Right lobe of liver (tissue), 6 donors: ENCODE data around the gene CLIC6. TPM values are rescaled to one million over a fixed set of nuclear protein-coding genes. Genes with fewer than 3 reads are reported as not detected.

ENCODE experiments used
- ATAC-seq, 4 donors: fragments of 200-7000 bp; cut with Tn5 transposase; one replicate each; pipeline ENCODE4 v1.9.1; 2020; ENCODE audit warnings: mild to moderate bottlenecking in 4 of 4, moderate library complexity in 4 of 4
- DNase-seq, 3 donors: peaks; one replicate each; pipeline ENCODE4 v3.0.0-alpha.2; 2020
- H3K27ac ChIP-seq, 3 donors: fragments of 200-600 bp; one replicate each; pipeline ENCODE4 v1.8.0; 2022
- H3K27me3 ChIP-seq, 2 donors: fragments of 200-600 bp; one replicate each; pipeline ENCODE4 v1.8.0; 2022
- H3K36me3 ChIP-seq, 4 donors: fragments of 200-600 bp; sonication (generic) in 1 of 4; one replicate each; pipeline versions ENCODE4 v1.5.1 to v1.8.0; 2017 to 2022; ENCODE audit warnings: control low read depth in 1 of 4
- H3K4me1 ChIP-seq, 4 donors: fragments of 200-600 bp; sonication (generic) in 1 of 4; one replicate each; pipeline versions ENCODE4 v1.5.1 to v1.8.0; 2017 to 2022; ENCODE audit warnings: control low read depth in 1 of 4
- H3K4me3 ChIP-seq, 3 donors: fragments of 200-600 bp; one replicate each; pipeline ENCODE4 v1.8.0; 2022
- H3K9me3 ChIP-seq, 4 donors: fragments of 200-600 bp; sonication (generic) in 1 of 4; one replicate each; pipeline versions ENCODE4 v1.5.1 to v1.8.0; 2017 to 2022; ENCODE audit warnings: control low read depth in 1 of 4
- POLR2A ChIP-seq: fragments of 450-650 bp; IDR thresholded peaks from one replicate; pipeline ENCODE4 v1.6.1; 2017; ENCODE audit warnings: antibody characterized with exemption, mild to moderate bottlenecking
- WGBS: methylation state at CpG from one replicate; pipeline ENCODE4 v1.1.6; 2018; ENCODE audit warnings: low coverage, low lambda C conversion rate; ENCODE audit not compliant: insufficient coverage; ENCODE audit errors: missing lambda C conversion rate; 5-methylcytosine and 5-hydroxymethylcytosine counted together
- intact Hi-C, 2 donors: fragments of 100-400 bp; cut with DNase I; formaldehyde crosslinking; loops; one replicate each; pipeline versions ENCODE4 v1.11.2 to v1.14.1; 2022
- total RNA-seq, 6 experiments: library from RNA; depleted of rRNA in 2 of 6; stranded (reverse); fragments of >200 nt in 2 of 6; fragmentation: NEBNext Ultra II Directional in 3 of 6; extraction: Animal tissue kit (Norgen Biotek cat#: 25700) in 3 of 6; gene quantifications; one replicate each; pipeline versions ENCODE4 v1.1.0 to v1.2.4, GENCODE V29; 2016 to 2023
- TF ChIP-seq, protein P1 (sequence below), 4 donors: fragments of 200-600 bp in 3 of 4; fragments of 450-650 bp in 1 of 4; IDR thresholded peaks; one replicate each; pipeline versions ENCODE4 v1.5.1 to v1.8.0; 2016 to 2022; ENCODE audit warnings: antibody characterized with exemption in 4 of 4, mild to moderate bottlenecking in 2 of 4
- donor health status: DM: no; HTN: yes; CAD: no.
- donor health status: DM: no; HTN: no; CAD: no.
- donor health status: DM: no; HTN: no; CAD: no.
- donor health status: DM: no; HTN: yes; CAD: no.
- donor health status: DM: no; HTN: yes; CAD: no.

Gene CLIC6
- total RNA-seq, 6 experiments from 2014 or later: 0.25 to 0.63 (median 0.43) TPM

DNA sequence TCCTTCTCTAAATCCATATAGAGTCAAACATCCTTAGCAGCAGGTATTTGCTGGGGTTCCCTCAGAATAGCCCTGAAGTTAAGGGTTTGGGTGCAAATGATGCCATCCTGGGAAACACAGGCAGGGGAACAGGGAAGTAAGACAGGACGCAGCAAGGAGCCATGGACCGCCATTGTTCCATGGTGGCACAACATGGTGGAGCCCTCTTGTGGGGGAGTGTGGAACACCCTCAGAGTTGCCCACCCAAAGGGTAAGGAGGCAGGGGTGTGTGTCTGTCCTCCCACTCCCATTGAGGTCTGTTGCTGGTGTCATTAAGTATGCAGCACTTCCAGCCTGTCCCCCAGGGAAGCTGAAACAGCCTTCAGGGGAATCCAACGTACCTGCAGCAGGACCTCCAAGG, 33.5 kb upstream of the CLIC6 start:
- DNase-seq (no peak), ATAC-seq (peak in 2 of 4 donors; percentile 22 to 34)
- H3K9me3 ChIP-seq: no peaks in the 10 kb centered on the region
- 61% methylated on average over 3 of the region's 3 CpGs for WGBS
- intact Hi-C loops: no loop called here
- H3K36me3 ChIP-seq: no peaks in the 10 kb centered on the region
- H3K4me1 ChIP-seq: no peaks in the 10 kb centered on the region
- no peak overlapping the region for H3K27ac ChIP-seq
- no peak overlapping the region for H3K4me3 ChIP-seq
- H3K27me3 ChIP-seq: no peaks in the 10 kb centered on the region
- TF ChIP-seq, protein P1, sequence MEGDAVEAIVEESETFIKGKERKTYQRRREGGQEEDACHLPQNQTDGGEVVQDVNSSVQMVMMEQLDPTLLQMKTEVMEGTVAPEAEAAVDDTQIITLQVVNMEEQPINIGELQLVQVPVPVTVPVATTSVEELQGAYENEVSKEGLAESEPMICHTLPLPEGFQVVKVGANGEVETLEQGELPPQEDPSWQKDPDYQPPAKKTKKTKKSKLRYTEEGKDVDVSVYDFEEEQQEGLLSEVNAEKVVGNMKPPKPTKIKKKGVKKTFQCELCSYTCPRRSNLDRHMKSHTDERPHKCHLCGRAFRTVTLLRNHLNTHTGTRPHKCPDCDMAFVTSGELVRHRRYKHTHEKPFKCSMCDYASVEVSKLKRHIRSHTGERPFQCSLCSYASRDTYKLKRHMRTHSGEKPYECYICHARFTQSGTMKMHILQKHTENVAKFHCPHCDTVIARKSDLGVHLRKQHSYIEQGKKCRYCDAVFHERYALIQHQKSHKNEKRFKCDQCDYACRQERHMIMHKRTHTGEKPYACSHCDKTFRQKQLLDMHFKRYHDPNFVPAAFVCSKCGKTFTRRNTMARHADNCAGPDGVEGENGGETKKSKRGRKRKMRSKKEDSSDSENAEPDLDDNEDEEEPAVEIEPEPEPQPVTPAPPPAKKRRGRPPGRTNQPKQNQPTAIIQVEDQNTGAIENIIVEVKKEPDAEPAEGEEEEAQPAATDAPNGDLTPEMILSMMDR (IDR thresholded peaks at IDR 0.05): peak in 1 of 4 donors; percentile 20
- no peak for TF ChIP-seq POLR2A

DNA sequence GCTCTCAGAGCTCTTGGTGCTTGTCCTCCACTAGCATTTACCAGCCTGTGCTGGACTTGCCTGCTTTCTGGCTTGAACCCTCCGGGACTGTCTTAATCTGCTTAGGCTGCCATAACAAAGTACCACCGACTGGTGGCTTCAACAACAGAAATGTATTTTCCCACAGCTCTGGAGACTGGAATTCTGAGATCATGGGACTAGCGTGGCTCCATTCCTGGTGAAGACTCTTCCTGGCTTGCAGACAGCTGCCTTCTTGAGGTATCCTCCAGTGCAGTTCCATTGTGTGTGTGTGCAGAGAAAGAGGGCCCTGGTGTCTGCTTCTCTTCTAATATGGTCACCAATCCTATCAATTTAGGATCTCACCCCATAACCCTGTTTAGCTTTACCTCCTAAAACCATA, 31.8 kb upstream of the CLIC6 start:
- WGBS: 86% methylated on average over 1 of the region's 3 CpGs
- Histone ChIP-seq H3K4me1 (no peaks in the 10 kb centered on the region), H3K9me3 (no peaks in the 10 kb centered on the region), H3K27ac (no peak overlapping the region), H3K27me3 (no peaks in the 10 kb centered on the region), H3K4me3 (no peak overlapping the region), H3K36me3 (no peaks in the 10 kb centered on the region)
- intact Hi-C loops: no loop called here
- DNase-seq (no peak), ATAC-seq (no peak)
- TF ChIP-seq, protein P1 (IDR thresholded peaks at IDR 0.05): no peak
- no peak for TF ChIP-seq POLR2A

DNA sequence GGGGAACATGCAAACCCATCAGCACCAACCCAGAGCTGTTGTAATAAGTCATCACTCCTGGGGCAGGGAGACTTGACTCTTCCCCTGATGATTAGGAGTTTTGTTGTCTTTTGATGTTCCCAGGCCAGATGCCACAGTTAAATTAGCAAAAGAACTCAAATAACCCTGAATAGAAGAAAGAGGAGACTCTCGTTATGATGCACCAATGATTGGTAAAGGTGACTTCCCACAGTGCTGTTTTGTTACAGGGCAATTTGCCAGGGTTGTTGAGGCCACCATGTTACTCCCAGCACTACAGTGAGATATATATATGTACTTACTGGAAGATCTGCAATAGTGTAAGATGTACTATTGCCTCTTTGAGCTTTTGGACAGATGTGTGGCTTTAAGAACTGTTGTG, 29.5 kb upstream of the CLIC6 start:
- TF ChIP-seq, protein P1 (IDR thresholded peaks at IDR 0.05): no peak
- no peak for TF ChIP-seq POLR2A
- WGBS: 78% methylated on average over 1 of the region's 1 CpG
- intact Hi-C loops: no loop called here
- no peak overlapping the region for H3K27ac ChIP-seq
- no peaks in the 10 kb centered on the region for H3K27me3 ChIP-seq
- no peaks in the 10 kb centered on the region for H3K9me3 ChIP-seq
- no peak for ATAC-seq
- no peak for DNase-seq
- no peaks in the 10 kb centered on the region for H3K4me1 ChIP-seq
- no peak overlapping the region for H3K4me3 ChIP-seq
- H3K36me3 ChIP-seq: no peaks in the 10 kb centered on the region

DNA sequence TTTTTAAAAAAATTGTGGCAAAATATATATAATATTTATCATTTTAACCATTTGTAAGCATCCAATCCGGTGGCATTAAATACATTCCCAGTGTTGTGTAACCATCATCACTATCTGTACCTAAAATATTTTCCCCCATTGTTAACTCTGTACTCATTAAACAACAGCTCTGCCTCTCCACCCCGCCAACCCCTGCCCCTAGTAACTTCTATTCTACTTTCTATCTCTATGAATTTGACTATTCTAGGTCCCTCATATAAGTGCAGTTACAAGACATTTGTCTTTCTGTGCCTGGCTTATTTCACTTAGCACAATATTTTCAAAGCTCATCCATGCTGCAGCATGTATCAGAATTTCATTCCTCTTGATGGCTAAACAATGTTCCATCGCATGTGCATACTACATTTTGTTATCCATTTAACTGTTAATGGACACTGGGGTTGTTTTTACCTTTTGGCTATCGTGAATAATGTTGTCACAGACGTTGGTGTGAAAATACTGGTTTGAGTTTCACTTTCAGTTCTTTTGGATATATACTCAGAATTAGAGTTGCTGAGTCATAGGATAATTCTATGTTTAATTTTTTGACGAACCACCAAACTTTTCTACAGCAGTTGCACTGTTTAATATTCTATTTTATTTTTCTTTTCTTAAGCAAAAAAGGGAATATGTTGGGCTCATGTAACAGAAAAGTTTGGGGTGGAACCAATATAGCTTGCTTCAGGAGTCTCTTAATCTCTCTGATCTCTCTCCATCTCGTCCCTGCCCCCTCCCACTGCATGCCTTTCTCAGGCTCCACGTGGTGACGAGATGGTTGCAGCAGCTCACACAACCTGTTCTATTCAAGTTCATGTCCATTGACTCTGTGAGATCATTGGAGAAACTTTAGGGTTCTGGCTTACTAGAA, 28.7 kb upstream of the CLIC6 start:
- H3K4me1 ChIP-seq: no peaks in the 10 kb centered on the region
- intact Hi-C loops: no loop called here
- no peak overlapping the region for H3K4me3 ChIP-seq
- H3K27ac ChIP-seq: no peak overlapping the region
- DNase-seq (no peak), ATAC-seq (peak; percentile 49 to 68 (median 58))
- TF ChIP-seq, protein P1 (IDR thresholded peaks at IDR 0.05): no peak
- no peak for TF ChIP-seq POLR2A
- no peaks in the 10 kb centered on the region for H3K36me3 ChIP-seq
- H3K27me3 ChIP-seq: no peaks in the 10 kb centered on the region
- WGBS: 38% methylated on average over 9 of the region's 9 CpGs
- H3K9me3 ChIP-seq: no peaks in the 10 kb centered on the region
